Upper lobe of left lung (tissue), 6 donors: ENCODE measurements around the gene PCSK1N. TPM values are rescaled to one million over a fixed set of nuclear protein-coding genes. Genes with fewer than 3 reads are reported as not detected.
"Not testable (repeated sequence)": the region's sequence is repeated elsewhere in the genome, so short reads cannot be mapped to it uniquely, and the experiment has no call there.

ENCODE experiments used
- ATAC-seq, 2 donors: fragments of 200-7000 bp; cut with Tn5 transposase; one replicate each; pipeline ENCODE4 v1.9.1; 2022; ENCODE audit warnings: mild to moderate bottlenecking in 2 of 2, moderate library complexity in 2 of 2; ENCODE audit not compliant: low FRiP score in 2 of 2
- DNase-seq, 2 donors: peaks; one replicate each; pipeline ENCODE4 v3.0.0-alpha.2; 2019 to 2020
- H3K27ac ChIP-seq, 4 donors: fragments of 200-600 bp; sonication (generic); one replicate each; pipeline ENCODE4 v1.5.1; 2016 to 2019
- H3K27me3 ChIP-seq, 4 donors: fragments of 200-600 bp; sonication (generic); one replicate each; pipeline ENCODE4 v1.5.1; 2017 to 2019
- H3K36me3 ChIP-seq, 4 donors: fragments of 200-600 bp; sonication (generic); one replicate each; pipeline ENCODE4 v1.5.1; 2016 to 2019
- H3K4me1 ChIP-seq, 4 donors: fragments of 200-600 bp; sonication (generic); one replicate each; pipeline ENCODE4 v1.5.1; 2018 to 2019
- H3K4me3 ChIP-seq, 4 donors: fragments of 200-600 bp; sonication (generic); one replicate each; pipeline ENCODE4 v1.5.1; 2017 to 2019; ENCODE audit warnings: mild to moderate bottlenecking in 2 of 4, moderate library complexity in 1 of 4
- H3K9me3 ChIP-seq, 4 donors: fragments of 200-600 bp; sonication (generic); one replicate each; pipeline ENCODE4 v1.5.1; 2018 to 2019
- EP300 ChIP-seq, 4 donors: sonication (generic); formaldehyde crosslinking; IDR thresholded peaks; one replicate each; pipeline ENCODE4 v1.5.1; 2017; ENCODE audit warnings: antibody characterized with exemption in 4 of 4, control low read depth in 2 of 4
- POLR2A ChIP-seq, 4 donors: fragments of 450-650 bp; IDR thresholded peaks; one replicate each; pipeline ENCODE4 v1.5.1; 2016 to 2017; ENCODE audit warnings: antibody characterized with exemption in 4 of 4, mild to moderate bottlenecking in 2 of 4
- POLR2AphosphoS5 ChIP-seq, 2 donors: sonication (generic); formaldehyde crosslinking; IDR thresholded peaks; one replicate each; pipeline ENCODE4 v1.5.1; 2017; ENCODE audit warnings: antibody characterized with exemption in 2 of 2
- WGBS, 2 donors: methylation state at CpG; one replicate each; pipeline ENCODE4 v1.1.5; 2017 to 2018; 5-methylcytosine and 5-hydroxymethylcytosine counted together
- total RNA-seq, 6 donors: library from RNA; depleted of rRNA in 4 of 6; stranded (reverse); fragments of >200 nt in 4 of 6; gene quantifications; one replicate each; pipeline versions ENCODE4 v1.1.0 to v1.2.1, GENCODE V29; 2016 to 2021
- TF ChIP-seq, protein P1 (sequence below), 6 experiments: fragments of 450-650 bp in 4 of 6; fragments of 200-600 bp in 2 of 6; sonication (generic) in 2 of 6; IDR thresholded peaks; one replicate each; pipeline ENCODE4 v1.5.1; 2016 to 2019; ENCODE audit warnings: antibody characterized with exemption in 6 of 6
- donor health status: DM: no; HTN: no; CAD: no; lungs with moderate emphysema.
- donor health status: DM: no; HTN: yes; CAD: no; lungs with severe emphysema.

The PCSK1N gene
- 1 to 10 TPM; 1.0 to 7.5 (median 2.3) TPM for total RNA-seq

GRCh38 chrX:48835524-48836329 is at the start of gene PCSK1N:
Gene PCSK1N, minus strand, starts transcription at chrX:48835610. Its CDS starts 78 bp downstream, at chrX:48835532.
- no peak for TF ChIP-seq POLR2AphosphoS5 (IDR thresholded peaks at IDR 0.05)
- TF ChIP-seq, protein P1, sequence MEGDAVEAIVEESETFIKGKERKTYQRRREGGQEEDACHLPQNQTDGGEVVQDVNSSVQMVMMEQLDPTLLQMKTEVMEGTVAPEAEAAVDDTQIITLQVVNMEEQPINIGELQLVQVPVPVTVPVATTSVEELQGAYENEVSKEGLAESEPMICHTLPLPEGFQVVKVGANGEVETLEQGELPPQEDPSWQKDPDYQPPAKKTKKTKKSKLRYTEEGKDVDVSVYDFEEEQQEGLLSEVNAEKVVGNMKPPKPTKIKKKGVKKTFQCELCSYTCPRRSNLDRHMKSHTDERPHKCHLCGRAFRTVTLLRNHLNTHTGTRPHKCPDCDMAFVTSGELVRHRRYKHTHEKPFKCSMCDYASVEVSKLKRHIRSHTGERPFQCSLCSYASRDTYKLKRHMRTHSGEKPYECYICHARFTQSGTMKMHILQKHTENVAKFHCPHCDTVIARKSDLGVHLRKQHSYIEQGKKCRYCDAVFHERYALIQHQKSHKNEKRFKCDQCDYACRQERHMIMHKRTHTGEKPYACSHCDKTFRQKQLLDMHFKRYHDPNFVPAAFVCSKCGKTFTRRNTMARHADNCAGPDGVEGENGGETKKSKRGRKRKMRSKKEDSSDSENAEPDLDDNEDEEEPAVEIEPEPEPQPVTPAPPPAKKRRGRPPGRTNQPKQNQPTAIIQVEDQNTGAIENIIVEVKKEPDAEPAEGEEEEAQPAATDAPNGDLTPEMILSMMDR (IDR thresholded peaks at IDR 0.05): no peak
- Histone ChIP-seq H3K9me3 (no peaks in the 10 kb centered on the region), H3K4me3 (peak within 1 kb of the TSS in 3 of 4 donors; percentile 15 to 41 (median 22)), H3K27me3 (peaks cover 0 to 26% (median 2%) of the 10 kb centered on the region in 4 donors), H3K36me3 (no peaks in the 10 kb centered on the region), H3K4me1 (peaks cover 0 to 14% (median 0%) of the 10 kb centered on the region in 4 donors), H3K27ac (no peak within 1 kb of the TSS)
- ATAC-seq: no peak
- WGBS, 2 donors: 49 to 79% methylated on average over 2 to 26 of the region's 35 CpGs
- peak in 1 of 2 donors; percentile 65 for DNase-seq

DNA sequence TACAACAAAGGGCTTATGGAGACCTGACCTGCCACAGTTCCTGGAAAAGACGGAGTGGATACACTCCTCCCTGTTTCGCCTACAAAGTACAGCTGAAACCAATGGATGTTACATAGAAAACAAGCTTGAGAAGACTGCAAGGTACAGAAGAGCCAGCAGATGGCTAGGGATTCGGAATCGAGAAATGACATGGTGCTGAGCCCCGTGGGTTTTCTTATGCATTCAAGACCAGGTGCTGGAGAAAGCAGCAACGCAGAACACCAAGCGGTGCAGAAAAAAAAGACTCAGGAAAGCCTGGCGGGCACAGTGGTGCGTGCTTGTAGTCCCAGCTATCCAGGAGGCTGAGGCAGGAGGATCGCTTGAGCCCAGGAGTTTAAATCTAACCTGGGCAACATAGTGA is 48.3 kb upstream of the PCSK1N start:
- H3K4me3 ChIP-seq: no peak overlapping the region
- ATAC-seq (no peak), DNase-seq (no peak)
- no peaks in the 10 kb centered on the region for H3K9me3 ChIP-seq
- 77 to 80% methylated on average over 10 of the region's 10 CpGs for WGBS, 2 donors
- no peaks in the 10 kb centered on the region for H3K36me3 ChIP-seq
- no peaks in the 10 kb centered on the region for H3K27me3 ChIP-seq
- TF ChIP-seq EP300 (IDR thresholded peaks at IDR 0.05): no peak
- no peak for TF ChIP-seq POLR2A (IDR thresholded peaks at IDR 0.05)
- no peak for TF ChIP-seq POLR2AphosphoS5 (IDR thresholded peaks at IDR 0.05)
- no peak overlapping the region for H3K27ac ChIP-seq
- H3K4me1 ChIP-seq: no peaks in the 10 kb centered on the region

- not testable (repeated sequence) for H3K36me3 ChIP-seq, H3K9me3 ChIP-seq, ATAC-seq, H3K27me3 ChIP-seq, H3K27ac ChIP-seq, H3K4me3 ChIP-seq, DNase-seq, H3K4me1 ChIP-seq
- WGBS, 2 donors: 61 to 62% methylated on average over 3 to 4 of the region's 4 CpGs
These were observed 41.5 kb upstream of the PCSK1N start for GRCh38 chrX:48876944-48877343.

DNA sequence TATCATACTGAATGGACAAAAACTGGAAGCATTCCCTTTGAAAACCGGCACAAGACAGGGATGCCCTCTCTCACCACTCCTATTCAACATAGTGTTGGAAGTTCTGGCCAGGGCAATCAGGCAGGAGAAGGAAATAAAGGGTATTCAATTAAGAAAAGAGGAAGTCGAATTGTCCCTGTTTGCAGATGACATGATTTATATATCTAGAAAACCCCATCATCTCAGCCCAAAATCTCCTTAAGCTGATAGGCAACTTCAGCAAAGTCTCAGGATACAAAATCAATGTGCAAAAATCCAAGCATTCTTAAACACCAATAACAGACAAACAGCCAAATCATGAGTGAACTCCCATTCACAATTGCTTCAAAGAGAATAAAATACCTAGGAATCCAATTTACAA is 36.6 kb upstream of the PCSK1N start:
- H3K27me3 ChIP-seq, H3K4me1 ChIP-seq, ATAC-seq, H3K9me3 ChIP-seq, H3K4me3 ChIP-seq, DNase-seq, H3K36me3 ChIP-seq, H3K27ac ChIP-seq: not testable (repeated sequence)
- 57 to 73% methylated on average over 1 of the region's 2 CpGs for WGBS, 2 donors

DNA sequence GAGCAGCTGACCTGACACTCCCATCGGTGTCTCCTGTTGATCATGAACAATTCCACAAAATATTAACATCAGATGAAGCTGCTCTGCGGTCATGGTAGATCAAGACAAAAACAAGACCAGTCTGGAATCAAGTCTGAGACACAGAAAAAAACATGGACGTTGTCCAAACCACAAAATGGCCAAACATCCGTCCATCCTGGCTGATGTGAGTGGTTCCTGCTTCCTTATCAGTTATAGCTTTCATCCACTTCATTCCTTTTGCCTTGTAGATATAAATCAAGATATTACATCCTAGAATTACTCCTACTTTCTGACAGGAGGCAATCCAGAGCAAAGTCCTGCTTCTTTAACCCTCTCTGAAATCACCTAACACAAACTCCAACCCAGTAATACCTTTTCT is 28.8 kb upstream of the PCSK1N start:
- ATAC-seq (no peak), DNase-seq (no peak)
- no peak overlapping the region for H3K4me3 ChIP-seq
- no peaks in the 10 kb centered on the region for H3K9me3 ChIP-seq
- H3K27ac ChIP-seq: no peak overlapping the region
- WGBS, 2 donors: 30 to 38% methylated on average over 4 of the region's 4 CpGs
- no peaks in the 10 kb centered on the region for H3K4me1 ChIP-seq
- no peak for TF ChIP-seq EP300 (IDR thresholded peaks at IDR 0.05)
- no peak for TF ChIP-seq POLR2AphosphoS5 (IDR thresholded peaks at IDR 0.05)
- no peak for TF ChIP-seq POLR2A (IDR thresholded peaks at IDR 0.05)
- TF ChIP-seq, protein P1 (IDR thresholded peaks at IDR 0.05): no peak
- H3K27me3 ChIP-seq: no peaks in the 10 kb centered on the region
- no peaks in the 10 kb centered on the region for H3K36me3 ChIP-seq

DNA sequence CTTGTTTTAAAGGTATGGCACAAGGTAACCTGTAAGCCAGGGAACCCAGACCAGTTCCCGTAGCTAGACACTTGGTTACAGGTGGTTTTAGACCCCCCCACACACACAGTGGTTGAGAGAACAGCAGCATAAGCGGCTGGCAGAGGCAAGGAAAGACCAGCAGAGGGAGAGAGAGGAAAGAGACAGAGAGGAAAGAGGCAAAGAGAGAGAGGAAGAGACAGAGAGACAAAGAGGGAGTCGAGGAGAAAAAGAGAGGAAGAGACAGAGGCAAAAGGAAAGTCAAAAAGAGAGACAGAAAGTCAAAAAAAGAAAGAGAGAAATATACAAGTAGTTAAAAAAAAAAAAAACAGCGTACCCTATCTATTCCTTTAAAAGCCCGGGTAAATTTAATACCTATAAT is 19.5 kb upstream of the PCSK1N start:
- no peaks in the 10 kb centered on the region for H3K27me3 ChIP-seq
- H3K27ac ChIP-seq: no peak overlapping the region
- H3K4me1 ChIP-seq: no peaks in the 10 kb centered on the region
- ATAC-seq: no peak
- no peak overlapping the region for H3K4me3 ChIP-seq
- 47 to 58% methylated on average over 5 of the region's 5 CpGs for WGBS, 2 donors
- DNase-seq: no peak
- no peaks in the 10 kb centered on the region for H3K9me3 ChIP-seq
- no peak for TF ChIP-seq POLR2A (IDR thresholded peaks at IDR 0.05)
- no peak for TF ChIP-seq POLR2AphosphoS5 (IDR thresholded peaks at IDR 0.05)
- TF ChIP-seq EP300 (IDR thresholded peaks at IDR 0.05): no peak
- TF ChIP-seq, protein P1 (IDR thresholded peaks at IDR 0.05): no peak
- no peaks in the 10 kb centered on the region for H3K36me3 ChIP-seq

DNA sequence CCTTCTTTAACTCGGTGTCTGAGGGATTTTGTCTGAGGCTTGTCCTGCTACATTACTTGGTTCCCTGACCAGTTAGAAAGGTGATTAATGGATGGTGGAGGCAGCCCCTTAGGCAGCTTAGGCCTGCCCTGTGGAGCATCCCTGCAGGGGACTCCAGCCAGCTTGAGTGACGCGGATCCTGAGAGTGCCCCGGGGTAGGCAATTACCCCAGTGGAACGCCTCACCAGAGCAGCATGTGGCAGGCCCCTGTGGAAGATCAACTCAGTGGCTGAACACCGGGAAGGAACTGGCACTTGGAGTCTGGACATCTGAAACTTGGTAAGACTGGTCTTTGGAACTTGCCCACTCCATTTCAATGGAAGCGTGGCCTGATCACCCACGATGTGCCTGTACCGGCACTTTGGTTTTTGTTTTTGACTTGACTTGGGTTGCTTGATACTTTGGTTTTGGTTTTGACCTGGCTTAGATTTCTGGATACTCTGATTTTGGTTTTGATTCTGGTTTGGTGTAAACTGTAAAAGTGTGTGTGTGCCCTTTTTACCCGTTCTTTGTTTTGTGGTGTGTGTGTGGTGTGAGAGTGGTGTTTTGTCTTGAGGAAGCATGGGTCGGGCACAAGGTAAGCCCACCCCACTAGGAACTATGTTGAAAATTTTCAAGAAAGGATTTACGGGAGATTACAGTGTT is 18.9 kb upstream of the PCSK1N start:
- 87 to 98% methylated on average over 6 to 11 of the region's 12 CpGs for WGBS, 2 donors

DNA sequence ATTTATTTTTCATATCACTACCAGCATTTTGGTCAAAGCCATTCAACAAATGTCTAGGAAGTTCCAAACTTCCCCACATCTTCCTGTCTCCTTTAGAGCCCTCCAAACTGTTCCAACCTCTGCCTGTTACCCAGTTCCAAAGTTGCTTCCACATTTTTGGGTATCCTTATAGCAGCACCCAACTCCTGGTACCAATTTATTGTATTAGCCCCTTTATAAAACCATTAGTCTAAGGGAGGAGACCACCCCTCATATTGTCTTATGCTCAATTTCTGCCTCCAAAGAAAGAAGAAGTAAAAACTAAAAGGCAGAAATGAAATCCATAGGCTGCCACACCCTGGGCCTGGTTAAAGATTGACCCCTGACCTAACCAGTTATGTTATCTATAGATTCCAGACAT is 18.1 kb upstream of the PCSK1N start:
- H3K4me1 ChIP-seq, ATAC-seq, H3K27ac ChIP-seq, DNase-seq, H3K36me3 ChIP-seq, H3K27me3 ChIP-seq, H3K4me3 ChIP-seq, H3K9me3 ChIP-seq: not testable (repeated sequence)

More for the DNA sequence above, 18.9 kb upstream of the PCSK1N start:
- not testable (repeated sequence) for H3K9me3 ChIP-seq, H3K4me3 ChIP-seq, H3K27ac ChIP-seq, H3K4me1 ChIP-seq, ATAC-seq, DNase-seq, H3K36me3 ChIP-seq, H3K27me3 ChIP-seq
